CD4-positive, alpha-beta T cell treated with Interleukin-1 beta for 1 hour (primary cell): Measurements from ENCODE around the gene SLC25A29.
"Not testable (repeated sequence)": the region's sequence is repeated elsewhere in the genome, so short reads cannot be mapped to it uniquely, and the experiment has no call there.

ENCODE experiments used
- DNase-seq, 2 donors: peaks; one replicate each; pipeline ENCODE4 v3.0.0-alpha.2; 2020 to 2022

The SLC25A29 gene

GRCh38 chr14:100309028-100309737 is 2.9 kb upstream of the SLC25A29 start:
- no peak for DNase-seq

GRCh38 chr14:100308427-100308792 is 2.2 kb upstream of the SLC25A29 start:
- DNase-seq: not testable (repeated sequence)

GRCh38 chr14:100307766-100308426 is 1.7 kb upstream of the SLC25A29 start:
- no peak for DNase-seq

- DNase-seq: no peak
Measured at GRCh38 chr14:100306998-100307765, 938 bp upstream of the SLC25A29 start.

- peak; percentile 17 to 60 for DNase-seq
Measured at GRCh38 chr14:100305324-100306100, 732 bp downstream of the SLC25A29 start.

GRCh38 chr14:100304825-100305323 is 1.4 kb downstream of the SLC25A29 start:
- DNase-seq: peak in 1 of 2 donors; percentile 21

GRCh38 chr14:100303925-100304324 is 2.3 kb downstream of the SLC25A29 start:
- DNase-seq: no peak

GRCh38 chr14:100303179-100303578 is 3.1 kb downstream of the SLC25A29 start:
- DNase-seq: no peak

- no peak for DNase-seq
Measured at GRCh38 chr14:100302616-100303015, 3.6 kb downstream of the SLC25A29 start.

- no peak for DNase-seq
Measured at GRCh38 chr14:100299238-100299560, 7.0 kb downstream of the SLC25A29 start.

- no peak for DNase-seq
Measured at GRCh38 chr14:100298551-100299237, 7.5 kb downstream of the SLC25A29 start.

- peak in 1 of 2 donors; percentile 65 for DNase-seq
Measured at GRCh38 chr14:100297320-100298300, 8.6 kb downstream of the SLC25A29 start.

GRCh38 chr14:100296729-100297128 is 9.5 kb downstream of the SLC25A29 start:
- DNase-seq: not testable (repeated sequence)

GRCh38 chr14:100296106-100296651 is 10.1 kb downstream of the SLC25A29 start:
- peak in 1 of 2 donors; percentile 35 for DNase-seq

GRCh38 chr14:100295376-100296105 is 10.7 kb downstream of the SLC25A29 start:
- DNase-seq: no peak

- no peak for DNase-seq
Measured at GRCh38 chr14:100294963-100295330, 11.3 kb downstream of the SLC25A29 start.

- DNase-seq: no peak
Measured at GRCh38 chr14:100294213-100294962, 11.9 kb downstream of the SLC25A29 start.

GRCh38 chr14:100293497-100294212 is 12.6 kb downstream of the SLC25A29 start:
- DNase-seq: no peak
